COLO829 (cell line): ENCODE data around the gene NDUFC1.

ENCODE experiments used
- DNase-seq: peaks from one replicate; pipeline ENCODE4 v3.0.0; 2012; ENCODE audit warnings: low spot score

The NDUFC1 gene

DNA sequence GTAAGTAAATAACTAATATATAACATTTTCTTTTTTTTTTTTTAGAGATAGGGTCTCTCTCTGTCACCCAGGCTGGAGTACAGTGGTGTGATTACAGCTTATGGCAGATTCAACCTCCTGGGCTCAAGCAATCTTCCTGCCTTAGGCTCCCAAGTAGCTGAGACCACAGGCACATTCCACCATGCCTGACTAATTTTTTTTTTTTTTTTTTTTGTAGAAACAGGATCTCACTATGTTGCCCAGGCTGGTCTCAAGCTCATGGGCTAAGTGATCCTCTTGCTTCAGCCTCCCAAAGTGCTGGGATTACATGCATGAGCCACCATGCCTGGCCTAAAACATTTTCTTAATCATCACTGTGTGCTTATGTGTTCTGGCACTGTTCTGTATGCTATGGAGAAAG, 55.0 kb downstream of the NDUFC1 start:
- no peak for DNase-seq

DNA sequence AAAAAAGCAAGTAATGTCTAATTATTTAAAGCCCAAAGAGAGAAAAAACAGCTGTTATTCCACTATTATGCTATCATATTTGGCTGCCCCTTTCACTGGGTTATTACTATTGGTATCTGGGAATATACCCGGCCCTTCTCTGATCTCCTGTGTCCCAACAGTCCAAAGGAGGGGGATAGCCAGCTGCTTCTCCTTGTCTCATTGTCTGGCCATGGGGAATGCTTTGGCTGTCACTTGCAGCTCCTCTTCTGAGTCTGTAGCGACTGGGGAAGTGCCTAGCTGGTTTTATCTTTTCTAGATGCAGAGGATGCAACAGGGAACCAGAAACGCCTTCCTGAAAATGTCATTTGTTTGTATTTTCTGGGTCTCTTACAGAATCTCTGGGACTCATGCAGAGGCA, 56.1 kb downstream of the NDUFC1 start:
- DNase-seq, result no peak

- DNase-seq, result no peak
These were observed 56.7 kb downstream of the NDUFC1 start for GRCh38 chr4:139245590-139245989.

GRCh38 chr4:139243448-139244365, 58.6 kb downstream of the NDUFC1 start:
- no peak for DNase-seq

GRCh38 chr4:139242511-139243051, 59.7 kb downstream of the NDUFC1 start:
- DNase-seq, result no peak

DNA sequence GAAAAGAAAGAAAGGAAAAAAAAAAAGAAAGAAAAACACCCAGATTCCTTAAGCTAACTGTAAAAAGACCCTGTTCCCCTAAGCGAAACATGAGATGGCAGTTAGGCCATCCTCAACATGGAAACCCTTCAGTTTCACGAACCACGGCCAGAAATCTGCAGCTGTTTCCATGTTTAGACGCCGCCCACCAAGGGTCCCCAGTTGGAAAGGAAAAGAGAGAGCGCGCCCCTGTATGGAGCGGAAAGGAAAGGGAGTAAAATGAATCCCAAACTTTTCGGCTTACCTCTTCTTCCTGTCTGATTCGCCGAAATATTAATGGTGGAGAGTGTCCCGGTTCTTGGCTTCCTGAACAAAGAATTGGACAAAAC, 60.5 kb downstream of the NDUFC1 start:
- no peak for DNase-seq

DNA sequence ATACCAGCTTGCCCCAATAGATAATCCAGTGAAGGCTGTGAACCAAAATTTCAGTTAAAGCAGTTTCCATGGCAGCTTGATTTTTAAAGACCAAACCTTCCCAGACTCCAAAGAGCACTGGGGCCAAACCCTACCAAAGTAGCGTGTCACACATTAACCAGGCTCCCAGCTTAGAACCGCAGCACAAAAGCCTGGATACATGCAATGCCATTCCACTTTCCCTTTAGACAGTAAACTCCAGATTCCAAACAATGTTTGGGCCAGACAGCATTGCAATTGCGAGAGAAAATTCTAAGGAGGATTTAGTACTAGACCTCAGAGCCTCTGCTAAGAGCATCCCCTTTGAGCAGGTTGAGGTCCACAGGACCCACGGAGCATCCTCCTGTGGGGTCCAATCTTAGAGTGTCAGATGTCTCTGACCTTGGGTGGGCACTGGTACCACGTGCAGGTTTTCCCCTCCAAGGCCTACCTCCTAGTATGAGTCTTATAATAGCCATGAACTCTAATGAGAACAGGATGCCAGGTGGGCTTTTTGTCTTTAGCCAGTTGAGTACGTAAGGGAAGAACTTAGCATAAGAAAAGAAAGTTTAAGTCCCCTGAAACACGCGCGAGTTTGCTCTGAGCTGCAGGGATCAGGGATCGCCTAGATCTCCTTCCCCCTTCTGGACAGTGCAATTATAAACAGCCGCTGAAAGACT, 61.0 kb downstream of the NDUFC1 start:
- DNase-seq, result no peak
